ENCODE results near the gene CFAP91. TPM values are rescaled to one million over a fixed set of nuclear protein-coding genes. Genes with fewer than 3 reads are reported as not detected.

The CFAP91 gene
- total and polyA plus RNA-seq, 2 experiments from 2014 or later: 2.4 to 3.7 TPM

- H3K36me3 Mint-ChIP-seq (ENCODE audit: low read depth): no peaks in the 10 kb centered on the region
- TF ChIP-seq ETS1 (IDR thresholded peaks at IDR 0.05): no peak
- TF ChIP-seq CTCF (conservative IDR thresholded peaks at IDR 0.05; ENCODE audit: low read depth in 2 of 2): no peak
- TF ChIP-seq NANOG (IDR thresholded peaks at IDR 0.05; ENCODE audit: borderline replicate concordance): no peak
- no peak for TF ChIP-seq POLR2AphosphoS5 (IDR thresholded peaks at IDR 0.05; ENCODE audit: low read depth)
- TF ChIP-seq REST (IDR thresholded peaks at IDR 0.05; ENCODE audit: unreplicated experiment): no peak
- no peak for TF ChIP-seq EZH2 (IDR thresholded peaks at IDR 0.05; ENCODE audit: low read depth, unreplicated experiment)
- TF ChIP-seq STAT1 (IDR thresholded peaks at IDR 0.05; ENCODE audit: unreplicated experiment): no peak
- no peak for TF ChIP-seq CREB1 (CRISPR knock-in tag; IDR thresholded peaks at IDR 0.05; ENCODE audit: low read depth)
- TF ChIP-seq ZNF331 (CRISPR knock-in tag; IDR thresholded peaks at IDR 0.05; ENCODE audit: low read depth): no peak
- no peak for TF ChIP-seq ZNF462 (CRISPR knock-in tag; IDR thresholded peaks at IDR 0.05)
- TF ChIP-seq JUNB (IDR thresholded peaks at IDR 0.05; ENCODE audit: unreplicated experiment): no peak
- Histone ChIP-seq H3F3A (replicated peaks; ENCODE audit: low read depth) (no peaks in the 10 kb centered on the region), H3K36me3 (ENCODE audit: insufficient read depth) (no peaks in the 10 kb centered on the region), H3K4me1 (ENCODE audit: insufficient read depth) (no peaks in the 10 kb centered on the region), H3K79me2 (replicated peaks; ENCODE audit: insufficient read depth) (no peaks in the 10 kb centered on the region), H3K27ac (ENCODE audit: low read depth) (no peak overlapping the region), H4K20me1 (replicated peaks; ENCODE audit: insufficient read depth) (no peaks in the 10 kb centered on the region), H3K27me3 (ENCODE audit: insufficient read depth) (no peaks in the 10 kb centered on the region), H3K4me2 (no peak overlapping the region), H3K4me3 (no peak overlapping the region), H2AFZ (no peak overlapping the region), H3K9me2 (ENCODE audit: insufficient read depth) (no peaks in the 10 kb centered on the region)
- H3K27me3 Mint-ChIP-seq (ENCODE audit: insufficient read depth, low read depth, poor library complexity): peaks cover 2% of the 10 kb centered on the region
- H3K4me3 Mint-ChIP-seq: no peak overlapping the region
- H3K27ac Mint-ChIP-seq: no peak overlapping the region
- H3K4me1 Mint-ChIP-seq: no peaks in the 10 kb centered on the region
- no peak for DNase-seq (ENCODE audit: low spot score)
- no peak for ATAC-seq
- H3K9me3 Mint-ChIP-seq: no peaks in the 10 kb centered on the region
These were observed 20.2 kb downstream of the CFAP91 start for GRCh38 chr3:119723022-119723421.

Data from GM23338 (cell line).